HG03175 (cell line): ENCODE data around the gene TOMM40L.
"Not testable (repeated sequence)": the region's sequence is repeated elsewhere in the genome, so short reads cannot be mapped to it uniquely, and the experiment has no call there.

Experiments used
- ATAC-seq: cut with Tn5 transposase; IDR thresholded peaks from one replicate; pipeline ENCODE4 v1.9.1; 2021; ENCODE audit warnings: mild to moderate bottlenecking, moderate library complexity; ENCODE audit not compliant: unreplicated experiment

The TOMM40L gene

DNA sequence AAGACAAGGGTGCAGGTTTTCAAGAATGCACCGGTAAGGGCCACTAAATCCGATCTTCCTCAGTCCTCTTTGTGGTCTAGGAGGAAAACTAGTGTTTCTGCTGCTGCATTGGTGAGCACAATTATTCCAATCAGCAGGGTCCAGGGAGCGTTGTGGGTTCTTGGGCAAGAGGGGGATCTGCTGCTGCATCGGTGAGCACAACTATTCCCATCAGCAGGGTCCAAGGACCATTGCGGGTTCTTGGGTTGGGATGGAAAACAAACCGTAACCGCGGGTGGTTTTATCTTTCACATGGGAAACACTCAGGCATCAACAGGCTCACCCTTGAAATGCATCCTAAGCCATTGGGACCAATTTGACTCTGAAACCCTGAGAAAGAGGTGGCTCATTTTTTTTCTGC is 25.7 kb downstream of the TOMM40L start:
- no peak for ATAC-seq

DNA sequence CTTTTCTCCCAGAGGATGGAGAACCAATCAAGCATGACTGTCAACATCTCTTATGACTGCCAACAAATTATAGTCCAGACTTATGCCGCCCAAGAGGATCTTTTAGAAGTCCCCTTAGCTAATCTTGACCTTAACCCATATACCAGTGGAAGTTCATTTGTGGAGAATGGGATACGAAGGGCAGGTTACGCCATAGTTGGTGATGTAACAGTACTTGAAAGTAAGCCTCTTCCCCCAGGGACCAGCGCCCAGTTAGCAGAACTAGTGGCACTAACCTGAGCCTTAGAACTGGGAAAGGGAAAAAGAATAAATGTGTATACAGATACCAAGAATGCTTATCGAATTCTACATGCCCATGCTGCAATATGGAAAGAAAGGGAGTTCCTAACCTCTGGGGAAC is 29.4 kb downstream of the TOMM40L start:
- ATAC-seq, result not testable (repeated sequence)

DNA sequence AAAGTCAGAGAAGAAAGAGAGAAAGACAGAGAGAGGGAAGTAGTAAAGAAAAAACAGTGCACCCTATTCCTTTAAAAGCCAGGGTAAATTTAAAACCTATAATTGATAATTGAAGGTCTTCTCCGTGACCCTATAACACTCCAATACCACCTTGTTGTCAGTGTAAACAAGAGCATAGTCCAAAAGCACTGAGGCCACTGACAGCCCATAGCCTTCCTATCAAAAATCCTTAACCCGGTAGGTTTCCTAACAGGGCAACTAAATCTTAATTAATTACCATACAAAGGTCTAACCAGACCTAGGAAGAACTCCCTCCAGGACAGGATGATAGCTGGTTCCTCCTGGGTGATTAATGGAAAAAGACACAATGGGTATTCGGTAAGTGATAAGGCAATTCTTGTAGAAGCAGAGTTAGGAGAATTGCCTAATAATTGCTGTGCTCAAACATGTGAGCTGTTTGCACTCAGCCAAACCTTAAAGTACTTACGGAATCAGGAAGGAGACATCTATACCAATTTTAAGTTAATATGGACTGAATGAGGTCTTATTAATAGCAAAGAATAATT is 30.2 kb downstream of the TOMM40L start:
- not testable (repeated sequence) for ATAC-seq

DNA sequence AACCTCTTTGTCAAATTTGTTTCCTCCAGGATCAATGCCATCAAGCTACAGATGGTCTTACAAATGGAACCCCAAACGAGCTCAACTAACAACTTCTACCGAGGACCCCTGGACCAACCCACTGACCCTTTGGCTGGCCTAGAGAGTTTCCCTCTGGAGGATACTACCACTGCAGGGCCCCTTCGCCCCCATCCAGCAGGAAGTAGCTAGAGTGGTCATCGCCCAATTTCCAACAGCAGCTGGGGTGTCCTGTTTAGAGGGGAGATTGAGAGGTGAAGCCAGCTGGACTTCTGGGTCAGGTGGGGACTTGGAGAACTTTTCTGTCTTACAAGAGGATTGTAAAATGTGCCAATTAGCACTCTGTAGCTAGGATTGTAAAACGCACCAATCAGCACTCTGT is 31.2 kb downstream of the TOMM40L start:
- ATAC-seq, result not testable (repeated sequence)

DNA sequence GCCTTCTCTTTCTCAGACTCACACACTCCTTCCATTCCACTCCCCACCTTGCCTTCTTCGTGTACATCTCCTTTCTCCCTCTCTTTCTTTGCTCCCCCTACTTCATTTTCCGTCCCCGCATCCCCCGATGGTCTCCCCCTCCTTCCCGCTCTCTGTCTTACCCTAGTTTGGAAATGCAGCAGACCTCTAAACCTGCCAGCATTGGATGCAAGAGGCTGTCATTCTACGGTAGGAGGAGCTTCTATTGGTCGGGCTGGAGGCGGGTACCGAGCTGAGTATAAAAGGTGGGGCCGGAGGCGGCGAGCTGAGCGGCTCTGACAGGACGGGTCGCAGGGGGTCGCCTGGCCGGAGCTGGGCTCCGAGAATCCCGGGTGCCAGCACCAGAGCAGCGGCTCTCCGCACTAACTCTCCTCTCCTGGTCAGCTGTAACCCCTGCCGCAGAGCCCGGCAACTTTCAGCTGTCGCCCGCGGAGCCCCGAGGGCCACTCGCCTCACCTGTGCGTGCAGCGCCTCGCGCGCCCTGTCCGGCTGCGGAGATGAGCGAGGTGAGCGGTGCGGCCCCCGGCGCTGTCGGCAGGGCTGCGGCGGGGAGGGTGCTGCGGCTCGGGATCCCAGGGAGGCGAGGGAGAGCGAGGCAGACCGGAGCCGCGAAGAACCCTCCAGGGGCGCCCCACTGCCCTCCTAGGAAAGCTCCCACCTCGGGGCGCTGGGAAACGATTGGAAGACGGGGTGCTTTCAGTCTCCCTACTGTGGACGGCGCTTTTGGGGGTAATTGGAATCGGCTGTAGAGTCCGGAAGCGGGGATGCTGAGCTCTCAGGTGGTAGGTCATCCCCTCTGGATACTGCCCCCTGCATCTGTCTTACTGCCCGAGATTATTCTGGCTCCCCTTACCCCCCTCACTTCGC is 32.8 kb downstream of the TOMM40L start, which contains the start of gene PCP4L1:
TSS of gene PCP4L1 (plus strand) at position 307 of the 906 bp plus-strand sequence. CDS start at position 537, 230 bp downstream.
- ATAC-seq, result no peak

DNA sequence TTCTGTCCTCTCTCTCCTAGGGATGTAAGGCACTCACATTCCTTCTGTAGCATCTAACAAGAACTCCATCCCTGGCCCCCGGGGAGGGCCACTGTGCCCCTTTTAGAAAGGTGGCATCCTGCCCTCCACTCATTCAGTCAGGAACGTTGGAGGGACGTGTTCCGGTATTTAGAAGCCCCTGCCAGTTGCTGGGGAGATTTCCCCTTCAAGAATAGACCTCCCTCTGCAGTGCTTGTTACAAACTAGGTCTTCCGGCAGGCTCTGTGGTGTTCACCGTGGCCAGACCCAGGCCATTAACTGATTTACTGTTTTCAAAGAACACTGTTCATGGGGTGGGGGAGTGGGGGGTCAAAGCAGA is 33.5 kb downstream of the TOMM40L start:
- ATAC-seq, result no peak

DNA sequence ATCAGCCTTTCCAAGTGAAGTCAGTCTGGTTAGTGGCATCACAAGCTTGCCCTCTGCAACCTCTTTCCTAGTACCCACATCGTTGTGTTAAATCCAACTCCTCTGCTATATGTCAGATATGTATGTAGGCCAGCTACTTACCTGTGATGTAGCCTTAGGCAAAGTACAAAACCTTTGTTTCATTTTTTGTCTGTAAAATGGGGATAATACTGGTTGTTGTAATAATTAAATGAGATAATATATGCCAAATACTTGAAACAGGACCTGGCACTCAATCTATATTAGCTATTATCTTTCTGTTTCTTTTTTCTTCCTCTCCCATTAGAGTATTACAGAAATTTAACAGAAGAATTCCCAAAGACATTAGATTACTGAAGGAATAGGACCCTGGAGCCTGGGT is 33.9 kb downstream of the TOMM40L start:
- no peak for ATAC-seq

DNA sequence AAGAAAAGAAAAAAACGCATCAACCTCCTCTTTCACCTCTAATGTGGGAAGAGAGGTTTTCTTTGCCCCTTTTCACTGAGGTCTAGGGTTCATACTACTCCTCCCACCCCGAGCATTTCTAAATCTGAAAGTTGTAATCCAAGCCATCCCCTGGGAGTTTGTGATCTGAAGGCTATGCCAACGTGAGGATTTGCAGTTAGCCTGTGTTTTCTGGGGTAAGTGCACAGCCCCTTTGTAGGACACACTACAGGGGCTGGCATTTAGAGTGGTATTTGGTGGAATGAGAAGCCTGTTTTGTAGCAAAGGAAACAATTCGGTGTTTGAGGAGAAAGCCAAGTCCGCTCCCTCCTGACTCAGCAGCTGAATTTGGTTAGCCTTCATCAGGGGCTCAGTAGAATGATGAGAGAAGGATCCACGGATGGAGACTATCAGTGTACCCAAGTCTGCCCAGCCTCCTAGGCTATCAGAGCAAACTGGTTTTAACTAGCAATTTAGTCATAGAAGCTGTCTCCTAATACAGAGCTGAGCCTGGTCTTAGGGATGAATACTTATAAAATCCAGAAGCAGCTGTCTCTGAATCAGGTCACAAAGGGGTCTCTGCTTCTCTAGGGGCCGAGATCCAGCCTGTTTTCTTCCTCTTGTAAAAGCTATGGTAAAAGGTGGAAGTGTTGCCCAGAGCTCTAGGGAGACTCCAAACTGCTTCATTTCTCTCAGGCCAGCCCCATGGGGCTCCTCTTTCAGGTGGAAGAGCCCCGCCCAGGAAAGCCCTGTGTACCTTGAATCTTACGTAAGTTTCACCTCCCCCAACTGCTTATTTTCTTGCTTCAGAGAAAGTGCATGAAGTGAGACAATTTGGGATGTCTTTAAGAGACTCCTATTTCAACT is 34.8 kb downstream of the TOMM40L start:
- no peak for ATAC-seq

DNA sequence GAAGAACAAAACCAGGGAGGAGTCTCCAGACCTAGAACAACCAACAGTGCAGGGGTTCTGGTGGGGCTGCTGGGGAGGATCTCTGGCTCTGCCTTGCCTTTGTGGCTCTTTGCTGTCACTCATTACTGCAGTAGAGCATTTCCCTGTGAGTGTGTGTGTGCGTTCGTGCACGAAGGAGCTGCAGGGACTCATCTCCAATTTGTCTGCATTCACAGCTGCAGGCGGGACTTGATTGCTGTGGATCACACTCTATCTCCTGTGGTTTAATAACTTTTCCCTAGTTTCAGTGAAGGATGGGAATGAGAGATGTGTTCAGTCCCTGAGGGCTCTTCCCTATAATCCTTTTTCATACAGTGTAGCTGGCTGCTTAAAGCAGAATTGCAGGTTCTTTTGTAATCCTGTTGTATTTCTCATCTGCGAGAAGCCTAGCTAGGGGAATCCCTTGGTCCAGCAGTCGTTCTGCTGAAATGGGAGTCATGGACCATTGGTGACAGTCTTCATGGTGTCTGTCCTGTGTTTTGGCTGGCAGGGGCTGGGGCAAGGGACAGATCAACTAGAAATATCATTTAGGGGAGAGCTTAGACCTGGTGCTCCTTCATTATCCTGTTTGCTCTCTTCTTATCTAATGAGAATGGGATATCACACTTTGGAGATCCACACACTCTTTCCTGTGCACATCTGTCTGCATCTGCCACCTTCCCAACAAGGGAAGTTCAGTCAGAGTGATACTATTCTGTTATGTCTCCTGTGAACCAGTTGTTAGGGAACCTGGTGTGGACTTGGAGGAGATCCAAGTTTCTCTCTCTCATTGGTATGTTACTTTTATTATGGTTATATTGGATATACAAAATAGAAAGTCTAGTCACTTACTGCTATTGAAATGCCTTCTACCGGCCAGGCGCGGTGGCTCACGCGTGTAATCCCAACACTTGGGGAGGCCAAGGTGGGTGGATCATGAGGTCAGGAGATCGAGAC is 35.7 kb downstream of the TOMM40L start:
- ATAC-seq, result no peak

DNA sequence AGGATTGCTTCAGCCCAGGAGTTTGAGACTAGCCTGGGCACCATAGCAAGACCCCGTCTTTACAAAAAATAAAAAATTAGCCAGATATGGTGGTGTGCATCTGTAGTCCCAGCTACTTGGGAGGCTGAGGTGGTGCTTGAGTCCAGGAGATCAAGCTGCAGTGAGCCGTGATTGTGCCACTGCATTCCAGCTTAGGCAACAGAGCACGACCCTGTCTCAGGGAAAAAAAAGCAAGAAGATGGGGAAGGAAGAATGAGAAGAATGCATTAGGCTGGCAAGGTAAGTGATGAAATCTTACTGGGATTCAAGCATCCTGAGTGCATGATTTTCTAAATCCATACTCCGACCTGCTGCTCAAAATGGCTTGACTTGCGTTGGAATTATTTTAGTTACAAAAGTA is 39.4 kb downstream of the TOMM40L start:
- no peak for ATAC-seq

DNA sequence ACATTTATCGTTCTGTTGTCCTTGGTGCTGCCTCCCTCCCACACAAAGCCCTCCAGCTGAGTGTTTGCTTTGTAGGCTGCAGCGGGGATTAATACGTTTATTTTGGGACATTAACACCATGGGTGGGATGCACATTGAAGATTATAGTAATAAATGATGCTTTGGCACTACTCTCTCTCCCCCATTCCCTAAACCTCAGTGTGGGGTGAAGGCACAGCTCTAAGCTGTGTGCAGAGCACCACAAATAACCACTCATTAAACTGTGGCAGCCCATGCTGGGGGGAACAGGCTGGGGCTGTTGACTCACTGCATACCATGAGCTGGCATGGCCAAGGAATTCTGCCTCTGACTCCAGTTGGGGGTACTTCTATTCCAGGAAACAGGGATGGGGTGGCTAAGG is 40.3 kb downstream of the TOMM40L start:
- ATAC-seq, result no peak

DNA sequence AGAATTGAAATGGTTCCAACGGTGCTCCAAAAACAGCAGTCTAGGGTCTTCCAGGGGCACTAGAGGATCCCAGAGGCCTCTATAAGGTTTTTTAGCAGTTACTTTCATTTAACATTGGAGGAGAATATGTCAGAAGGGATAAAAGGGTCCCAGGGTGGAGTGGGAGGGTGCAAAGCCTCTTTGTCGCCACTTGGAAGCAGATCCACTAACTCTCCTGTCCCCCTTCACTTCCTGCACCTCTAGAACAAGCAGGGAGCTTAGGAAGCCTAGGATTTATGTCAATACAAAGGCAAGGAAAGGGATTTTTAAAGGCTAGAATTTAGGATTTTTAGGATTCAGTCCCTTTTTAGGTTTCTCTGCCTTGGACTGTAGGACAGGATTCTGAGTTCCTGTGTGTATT is 41.0 kb downstream of the TOMM40L start:
- ATAC-seq, result no peak

DNA sequence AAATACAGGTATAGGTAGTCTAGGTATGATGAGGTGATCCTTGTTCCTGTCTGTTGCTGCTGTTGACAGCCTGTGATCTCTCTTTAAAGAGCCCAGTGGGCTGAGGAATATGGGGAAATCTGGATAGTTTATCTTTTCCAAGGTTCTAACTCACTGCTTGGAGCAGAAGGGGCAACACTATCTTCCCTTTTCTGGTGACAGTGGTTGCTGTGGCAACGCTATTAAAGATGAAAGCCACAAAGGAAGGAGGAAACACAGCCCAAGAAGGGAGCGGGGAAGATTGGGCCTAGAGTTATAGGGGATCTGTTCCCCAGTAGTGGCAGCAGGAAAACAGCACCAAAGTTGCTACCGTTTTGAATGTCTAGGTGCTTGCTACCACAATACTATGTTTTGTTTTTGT is 41.5 kb downstream of the TOMM40L start:
- ATAC-seq, result no peak

DNA sequence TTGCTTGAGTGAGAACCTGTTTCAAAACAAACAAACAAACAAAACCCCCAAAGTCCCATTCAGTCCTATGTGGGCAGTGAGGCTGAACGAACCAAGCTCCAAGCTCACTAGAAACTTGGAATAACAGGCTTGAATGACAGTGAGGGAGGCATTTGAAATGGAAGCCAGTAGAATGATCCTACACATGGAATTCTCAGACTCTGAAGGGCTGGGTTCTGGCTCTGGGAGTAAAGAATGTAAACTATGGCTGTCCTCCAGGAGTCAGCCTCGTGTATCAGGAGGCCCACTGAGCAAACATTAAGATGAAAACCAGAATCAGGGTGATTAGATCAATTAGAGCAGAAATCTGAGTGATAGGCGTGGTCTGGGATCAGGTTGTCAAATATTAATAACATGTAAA is 47.5 kb downstream of the TOMM40L start:
- ATAC-seq, result no peak

DNA sequence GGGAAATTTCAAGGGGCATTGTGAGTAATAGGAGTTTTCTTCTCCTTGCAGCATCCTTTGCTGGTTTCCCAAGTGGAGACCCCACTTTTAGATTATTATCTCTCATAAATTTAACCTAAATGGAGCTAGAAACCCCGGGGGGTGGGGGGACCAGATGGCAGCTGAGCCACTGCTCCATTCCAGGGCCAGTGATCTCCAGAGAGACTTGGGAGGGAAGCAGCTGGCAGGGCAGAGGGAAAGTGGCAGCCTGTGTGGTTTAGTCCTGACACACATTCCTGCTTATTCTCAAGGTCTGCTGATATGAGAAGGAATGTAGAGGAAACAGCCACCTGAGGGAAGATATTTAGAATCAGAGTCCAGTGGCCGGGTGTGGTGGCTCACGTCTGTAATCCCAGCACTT is 49.0 kb downstream of the TOMM40L start:
- ATAC-seq, result no peak
